Upper lobe of left lung (tissue), 6 donors: ENCODE measurements around the gene HSF4. TPM values are rescaled to one million over a fixed set of nuclear protein-coding genes. Genes with fewer than 3 reads are reported as not detected.

Experiments
- ATAC-seq, 2 donors: fragments of 200-7000 bp; cut with Tn5 transposase; one replicate each; pipeline ENCODE4 v1.9.1; 2022; ENCODE audit warnings: mild to moderate bottlenecking in 2 of 2, moderate library complexity in 2 of 2; ENCODE audit not compliant: low FRiP score in 2 of 2
- DNase-seq, 2 donors: peaks; one replicate each; pipeline ENCODE4 v3.0.0-alpha.2; 2019 to 2020
- H3K27ac ChIP-seq, 4 donors: fragments of 200-600 bp; sonication (generic); one replicate each; pipeline ENCODE4 v1.5.1; 2016 to 2019
- H3K27me3 ChIP-seq, 4 donors: fragments of 200-600 bp; sonication (generic); one replicate each; pipeline ENCODE4 v1.5.1; 2017 to 2019
- H3K36me3 ChIP-seq, 4 donors: fragments of 200-600 bp; sonication (generic); one replicate each; pipeline ENCODE4 v1.5.1; 2016 to 2019
- H3K4me1 ChIP-seq, 4 donors: fragments of 200-600 bp; sonication (generic); one replicate each; pipeline ENCODE4 v1.5.1; 2018 to 2019
- H3K4me3 ChIP-seq, 4 donors: fragments of 200-600 bp; sonication (generic); one replicate each; pipeline ENCODE4 v1.5.1; 2017 to 2019; ENCODE audit warnings: mild to moderate bottlenecking in 2 of 4, moderate library complexity in 1 of 4
- H3K9me3 ChIP-seq, 4 donors: fragments of 200-600 bp; sonication (generic); one replicate each; pipeline ENCODE4 v1.5.1; 2018 to 2019
- EP300 ChIP-seq, 4 donors: sonication (generic); formaldehyde crosslinking; IDR thresholded peaks; one replicate each; pipeline ENCODE4 v1.5.1; 2017; ENCODE audit warnings: antibody characterized with exemption in 4 of 4, control low read depth in 2 of 4
- POLR2A ChIP-seq, 4 donors: fragments of 450-650 bp; IDR thresholded peaks; one replicate each; pipeline ENCODE4 v1.5.1; 2016 to 2017; ENCODE audit warnings: antibody characterized with exemption in 4 of 4, mild to moderate bottlenecking in 2 of 4
- POLR2AphosphoS5 ChIP-seq, 2 donors: sonication (generic); formaldehyde crosslinking; IDR thresholded peaks; one replicate each; pipeline ENCODE4 v1.5.1; 2017; ENCODE audit warnings: antibody characterized with exemption in 2 of 2
- WGBS, 2 donors: methylation state at CpG; one replicate each; pipeline ENCODE4 v1.1.5; 2017 to 2018; 5-methylcytosine and 5-hydroxymethylcytosine counted together
- total RNA-seq, 6 donors: library from RNA; depleted of rRNA in 4 of 6; stranded (reverse); fragments of >200 nt in 4 of 6; gene quantifications; one replicate each; pipeline versions ENCODE4 v1.1.0 to v1.2.1, GENCODE V29; 2016 to 2021
- TF ChIP-seq, protein P1 (sequence below), 6 experiments: fragments of 450-650 bp in 4 of 6; fragments of 200-600 bp in 2 of 6; sonication (generic) in 2 of 6; IDR thresholded peaks; one replicate each; pipeline ENCODE4 v1.5.1; 2016 to 2019; ENCODE audit warnings: antibody characterized with exemption in 6 of 6
- donor health status: DM: no; HTN: no; CAD: no; lungs with moderate emphysema.
- donor health status: DM: no; HTN: yes; CAD: no; lungs with severe emphysema.

Gene HSF4
- total RNA-seq, 6 donors from 2014 or later, result 33.4 to 784 (median 70.1) TPM

DNA sequence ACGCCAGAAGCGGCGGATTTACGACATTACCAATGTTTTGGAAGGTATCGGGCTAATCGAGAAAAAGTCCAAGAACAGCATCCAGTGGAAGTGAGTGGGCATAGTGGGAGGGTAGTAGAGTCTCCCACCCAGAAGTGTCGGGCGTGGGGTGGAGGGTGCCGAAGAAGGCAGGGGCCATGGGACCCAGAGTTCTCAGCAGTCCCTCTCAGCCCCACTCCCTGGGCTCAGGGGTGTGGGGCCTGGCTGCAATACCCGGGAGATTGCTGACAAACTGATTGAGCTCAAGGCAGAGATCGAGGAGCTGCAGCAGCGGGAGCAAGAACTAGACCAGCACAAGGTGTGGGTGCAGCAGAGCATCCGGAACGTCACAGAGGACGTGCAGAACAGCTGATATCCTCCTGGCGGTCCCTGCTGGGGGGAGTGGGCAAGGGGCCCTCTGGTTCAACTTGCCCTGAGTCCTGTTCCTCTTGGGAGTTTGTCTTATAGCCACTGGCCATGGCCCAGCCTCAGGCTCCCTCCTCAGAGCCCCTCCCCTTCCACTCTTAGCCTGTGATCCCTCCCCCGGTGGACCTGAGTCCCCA, 28.3 kb downstream of the HSF4 start:
- Histone ChIP-seq H3K27me3 (no peaks in the 10 kb centered on the region), H3K36me3 (peaks cover 18 to 49% (median 41%) of the 10 kb centered on the region in 4 donors), H3K4me3 (peak overlapping the region; percentile 92 to 99 (median 98)), H3K9me3 (no peaks in the 10 kb centered on the region), H3K27ac (peak overlapping the region; percentile 79 to 89 (median 84)), H3K4me1 (peaks cover 23 to 50% (median 31%) of the 10 kb centered on the region in 4 donors)
- no peak for ATAC-seq
- no peak for DNase-seq
- 28 to 31% methylated on average over 11 to 17 of the region's 17 CpGs for WGBS, 2 donors
- TF ChIP-seq, protein P1, sequence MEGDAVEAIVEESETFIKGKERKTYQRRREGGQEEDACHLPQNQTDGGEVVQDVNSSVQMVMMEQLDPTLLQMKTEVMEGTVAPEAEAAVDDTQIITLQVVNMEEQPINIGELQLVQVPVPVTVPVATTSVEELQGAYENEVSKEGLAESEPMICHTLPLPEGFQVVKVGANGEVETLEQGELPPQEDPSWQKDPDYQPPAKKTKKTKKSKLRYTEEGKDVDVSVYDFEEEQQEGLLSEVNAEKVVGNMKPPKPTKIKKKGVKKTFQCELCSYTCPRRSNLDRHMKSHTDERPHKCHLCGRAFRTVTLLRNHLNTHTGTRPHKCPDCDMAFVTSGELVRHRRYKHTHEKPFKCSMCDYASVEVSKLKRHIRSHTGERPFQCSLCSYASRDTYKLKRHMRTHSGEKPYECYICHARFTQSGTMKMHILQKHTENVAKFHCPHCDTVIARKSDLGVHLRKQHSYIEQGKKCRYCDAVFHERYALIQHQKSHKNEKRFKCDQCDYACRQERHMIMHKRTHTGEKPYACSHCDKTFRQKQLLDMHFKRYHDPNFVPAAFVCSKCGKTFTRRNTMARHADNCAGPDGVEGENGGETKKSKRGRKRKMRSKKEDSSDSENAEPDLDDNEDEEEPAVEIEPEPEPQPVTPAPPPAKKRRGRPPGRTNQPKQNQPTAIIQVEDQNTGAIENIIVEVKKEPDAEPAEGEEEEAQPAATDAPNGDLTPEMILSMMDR (IDR thresholded peaks at IDR 0.05), result no peak
- TF ChIP-seq POLR2A (IDR thresholded peaks at IDR 0.05) (no peak), POLR2AphosphoS5 (IDR thresholded peaks at IDR 0.05) (no peak), EP300 (IDR thresholded peaks at IDR 0.05) (no peak)

DNA sequence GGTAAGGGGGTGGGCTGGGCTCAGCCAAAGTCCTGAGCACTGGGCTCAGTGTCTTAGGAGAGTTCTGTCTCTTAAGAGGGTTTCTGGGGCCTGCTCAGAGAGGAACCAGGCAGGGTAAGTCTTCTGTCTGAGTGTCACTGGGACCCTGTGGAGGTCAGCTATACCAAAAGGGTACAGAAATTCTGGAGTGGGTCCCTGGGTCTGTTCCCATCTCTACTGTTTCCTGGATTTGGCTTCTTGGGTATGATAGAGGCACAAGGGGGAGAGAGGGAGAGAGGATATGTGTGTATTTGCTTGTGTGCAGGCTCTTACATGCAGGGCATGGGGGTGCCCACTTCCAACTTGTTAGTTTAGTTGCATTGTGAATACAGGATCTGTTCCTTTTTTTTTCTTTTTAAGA, 29.0 kb downstream of the HSF4 start:
- Histone ChIP-seq H3K27ac (peak overlapping the region in 3 of 4 donors; percentile 81 to 89 (median 88)), H3K9me3 (no peaks in the 10 kb centered on the region), H3K27me3 (no peaks in the 10 kb centered on the region), H3K36me3 (peaks cover 18 to 54% (median 47%) of the 10 kb centered on the region in 4 donors), H3K4me3 (peak overlapping the region in 2 of 4 donors; percentile 92 to 98), H3K4me1 (peaks cover 30 to 56% (median 38%) of the 10 kb centered on the region in 4 donors)
- no peak for ATAC-seq
- no peak for DNase-seq
- TF ChIP-seq POLR2AphosphoS5 (IDR thresholded peaks at IDR 0.05) (no peak), EP300 (IDR thresholded peaks at IDR 0.05) (no peak), POLR2A (IDR thresholded peaks at IDR 0.05) (no peak)
- TF ChIP-seq, protein P1 (IDR thresholded peaks at IDR 0.05), result no peak

DNA sequence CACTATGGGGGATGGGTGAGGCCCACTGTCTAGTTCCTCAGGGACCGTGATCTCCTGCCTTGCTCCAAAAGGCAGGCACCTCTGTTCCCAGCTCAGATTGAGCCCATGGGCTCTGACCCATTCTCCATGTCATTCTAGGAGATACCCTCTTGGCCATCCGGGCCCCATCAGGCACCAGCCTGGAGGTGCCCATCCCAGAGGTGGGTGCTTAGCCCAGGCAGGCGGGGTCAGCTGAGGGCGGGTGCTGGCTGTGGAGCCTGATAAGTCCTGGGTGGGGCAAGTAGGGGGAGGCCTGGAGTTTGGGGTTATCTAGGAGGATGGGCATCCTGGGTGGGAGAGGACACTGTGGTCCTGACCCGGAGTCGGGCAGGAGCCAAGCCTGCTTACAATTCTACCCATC, 29.7 kb downstream of the HSF4 start:
- no peak for TF ChIP-seq EP300 (IDR thresholded peaks at IDR 0.05)
- TF ChIP-seq POLR2AphosphoS5 (IDR thresholded peaks at IDR 0.05), result no peak
- TF ChIP-seq, protein P1 (IDR thresholded peaks at IDR 0.05), result no peak
- TF ChIP-seq POLR2A (IDR thresholded peaks at IDR 0.05), result no peak
- Histone ChIP-seq H3K9me3 (no peaks in the 10 kb centered on the region), H3K36me3 (peaks cover 18 to 60% (median 52%) of the 10 kb centered on the region in 4 donors), H3K27me3 (no peaks in the 10 kb centered on the region), H3K4me3 (no peak overlapping the region), H3K4me1 (peaks cover 33 to 59% (median 43%) of the 10 kb centered on the region in 4 donors), H3K27ac (peak overlapping the region in 1 of 4 donors; percentile 21)
- ATAC-seq (no peak), DNase-seq (no peak)
- 88 to 95% methylated on average over 5 to 6 of the region's 6 CpGs for WGBS, 2 donors

DNA sequence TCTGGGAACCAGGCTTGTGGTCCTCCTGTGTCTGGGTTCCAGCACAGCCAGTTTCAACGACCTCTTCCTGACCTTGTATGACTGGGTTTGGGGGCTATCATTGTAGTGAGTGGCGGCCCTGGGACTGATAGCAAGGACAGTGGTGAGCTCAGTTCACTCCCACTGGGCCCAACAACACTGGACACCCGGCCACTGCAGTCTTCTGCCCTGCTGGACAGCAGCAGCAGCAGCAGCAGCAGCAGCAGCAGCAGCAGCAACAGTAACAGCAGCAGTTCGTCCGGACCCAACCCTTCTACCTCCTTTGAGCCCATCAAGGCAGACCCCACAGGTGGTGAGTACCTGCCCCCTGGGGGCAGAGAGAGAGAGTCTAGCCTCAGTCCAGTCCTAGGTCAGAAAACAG, 31.1 kb downstream of the HSF4 start:
- Histone ChIP-seq H3K36me3 (peaks cover 18 to 74% (median 62%) of the 10 kb centered on the region in 4 donors), H3K4me3 (no peak overlapping the region), H3K27ac (no peak overlapping the region), H3K9me3 (no peaks in the 10 kb centered on the region), H3K27me3 (no peaks in the 10 kb centered on the region), H3K4me1 (peaks cover 37 to 69% (median 43%) of the 10 kb centered on the region in 4 donors)
- ATAC-seq (no peak), DNase-seq (no peak)
- no peak for TF ChIP-seq POLR2A (IDR thresholded peaks at IDR 0.05)
- TF ChIP-seq POLR2AphosphoS5 (IDR thresholded peaks at IDR 0.05), result no peak
- TF ChIP-seq EP300 (IDR thresholded peaks at IDR 0.05), result no peak
- TF ChIP-seq, protein P1 (IDR thresholded peaks at IDR 0.05), result no peak
- 80 to 89% methylated on average over 4 to 5 of the region's 5 CpGs for WGBS, 2 donors

DNA sequence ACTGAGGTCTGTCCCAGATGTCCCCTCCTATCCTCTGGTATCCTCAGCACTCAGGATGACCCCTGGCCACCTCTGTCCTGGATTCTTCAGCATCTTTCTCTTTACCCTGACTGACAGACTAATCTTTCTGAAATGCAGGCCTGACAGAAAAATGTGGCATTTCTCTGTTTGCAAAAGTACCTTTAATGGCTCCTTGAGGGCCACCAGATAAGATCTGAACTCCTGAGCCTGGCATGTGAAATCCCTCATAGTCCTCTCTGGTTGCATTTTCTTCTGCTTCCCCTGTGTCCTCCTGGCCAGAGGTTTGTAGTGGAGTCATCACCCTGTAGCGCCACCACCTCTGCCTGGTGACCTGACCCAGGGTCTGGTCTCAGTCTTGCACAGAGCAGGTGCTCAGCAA, 32.3 kb downstream of the HSF4 start:
- TF ChIP-seq POLR2AphosphoS5 (IDR thresholded peaks at IDR 0.05) (no peak), EP300 (IDR thresholded peaks at IDR 0.05) (no peak), POLR2A (IDR thresholded peaks at IDR 0.05) (no peak)
- TF ChIP-seq, protein P1 (IDR thresholded peaks at IDR 0.05), result no peak
- Histone ChIP-seq H3K4me3 (no peak overlapping the region), H3K27me3 (no peaks in the 10 kb centered on the region), H3K36me3 (peaks cover 20 to 84% (median 72%) of the 10 kb centered on the region in 4 donors), H3K9me3 (no peaks in the 10 kb centered on the region), H3K27ac (no peak overlapping the region), H3K4me1 (peaks cover 28 to 57% (median 33%) of the 10 kb centered on the region in 4 donors)
- ATAC-seq, result no peak
- WGBS, 2 donors, result 89 to 100% methylated on average over 1 of the region's 1 CpG
- no peak for DNase-seq
